ENCODE results near the gene PLK5. TPM values are rescaled to one million over a fixed set of nuclear protein-coding genes. Genes with fewer than 3 reads are reported as not detected.

Gene PLK5
- total RNA-seq, 1 donor from 2014 or later: 0.38 TPM

DNA sequence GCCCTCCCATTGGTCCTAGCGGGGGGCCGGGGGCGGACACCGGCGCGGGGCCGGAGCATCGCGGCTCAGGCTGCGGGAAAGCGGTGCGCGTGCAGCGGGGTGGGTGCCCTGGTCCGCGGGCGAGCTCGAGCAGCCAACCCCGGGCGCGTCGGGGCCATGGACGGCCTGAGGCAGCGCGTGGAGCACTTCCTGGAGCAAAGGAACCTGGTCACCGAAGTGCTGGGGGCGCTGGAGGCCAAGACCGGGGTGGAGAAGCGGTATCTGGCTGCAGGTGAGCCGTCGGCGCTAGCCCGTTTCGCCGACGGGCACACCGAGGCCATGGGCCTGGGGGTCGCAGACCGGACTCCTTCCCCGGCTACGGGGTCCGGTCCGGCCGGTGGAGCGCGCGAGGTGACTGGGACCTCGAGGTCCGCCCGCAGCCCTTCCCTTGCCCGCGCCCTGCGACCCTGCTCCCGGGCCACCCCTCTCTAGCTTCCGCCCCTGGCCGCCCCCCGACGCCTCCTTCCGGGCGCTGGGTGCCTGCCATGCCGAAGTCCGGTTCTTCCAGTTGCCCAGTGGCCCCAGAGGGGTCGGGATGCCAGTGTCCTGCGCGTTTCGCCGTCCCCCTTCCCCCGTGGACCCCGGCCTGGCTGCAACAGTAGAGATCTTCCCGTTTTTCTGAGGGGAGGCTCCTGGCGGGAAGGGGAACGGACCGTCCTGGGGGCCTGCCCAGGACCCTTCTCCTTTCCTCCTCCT is 32.6 kb upstream of the PLK5 start, which contains the start of gene REEP6:
Gene REEP6, plus strand, starts transcription at position 68 of the 735 bp plus-strand sequence. Its CDS starts 89 bp downstream, at position 157.
- H3K27ac Mint-ChIP-seq: peak within 1 kb of the TSS; percentile 91
- H3K4me1 Mint-ChIP-seq: peaks cover 12% of the 10 kb centered on the region
- DNase-seq (ENCODE audit: low spot score in 2 of 2, unreplicated experiment in 2 of 2): peak in 1 of 2 experiments; percentile 18
- TF ChIP-seq, protein P1, sequence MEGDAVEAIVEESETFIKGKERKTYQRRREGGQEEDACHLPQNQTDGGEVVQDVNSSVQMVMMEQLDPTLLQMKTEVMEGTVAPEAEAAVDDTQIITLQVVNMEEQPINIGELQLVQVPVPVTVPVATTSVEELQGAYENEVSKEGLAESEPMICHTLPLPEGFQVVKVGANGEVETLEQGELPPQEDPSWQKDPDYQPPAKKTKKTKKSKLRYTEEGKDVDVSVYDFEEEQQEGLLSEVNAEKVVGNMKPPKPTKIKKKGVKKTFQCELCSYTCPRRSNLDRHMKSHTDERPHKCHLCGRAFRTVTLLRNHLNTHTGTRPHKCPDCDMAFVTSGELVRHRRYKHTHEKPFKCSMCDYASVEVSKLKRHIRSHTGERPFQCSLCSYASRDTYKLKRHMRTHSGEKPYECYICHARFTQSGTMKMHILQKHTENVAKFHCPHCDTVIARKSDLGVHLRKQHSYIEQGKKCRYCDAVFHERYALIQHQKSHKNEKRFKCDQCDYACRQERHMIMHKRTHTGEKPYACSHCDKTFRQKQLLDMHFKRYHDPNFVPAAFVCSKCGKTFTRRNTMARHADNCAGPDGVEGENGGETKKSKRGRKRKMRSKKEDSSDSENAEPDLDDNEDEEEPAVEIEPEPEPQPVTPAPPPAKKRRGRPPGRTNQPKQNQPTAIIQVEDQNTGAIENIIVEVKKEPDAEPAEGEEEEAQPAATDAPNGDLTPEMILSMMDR (IDR thresholded peaks at IDR 0.05; ENCODE audit: unreplicated experiment): no peak
- H3K9me3 Mint-ChIP-seq: no peaks in the 10 kb centered on the region
- H3K36me3 Mint-ChIP-seq: no peaks in the 10 kb centered on the region
- H3K4me3 Mint-ChIP-seq: peak within 1 kb of the TSS; percentile 83
- H3K27me3 Mint-ChIP-seq (ENCODE audit: low read depth): peaks cover 26% of the 10 kb centered on the region

DNA sequence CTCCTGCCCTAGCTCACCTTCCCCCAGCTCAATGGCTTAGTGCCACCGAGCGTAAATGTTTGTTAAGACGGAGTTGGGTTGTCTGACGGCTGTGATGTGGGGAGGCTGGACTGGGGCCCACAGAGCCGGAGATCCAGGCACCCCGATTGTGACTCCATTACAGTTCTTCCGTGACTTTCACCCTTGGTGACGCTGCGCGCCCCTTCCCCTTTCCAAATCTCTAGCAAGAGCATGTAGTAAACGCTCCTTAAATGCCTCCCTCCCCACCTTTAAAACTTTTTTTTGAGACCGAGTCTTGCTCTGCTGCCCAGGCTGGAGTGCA is 32.1 kb upstream of the PLK5 start:
- Mint-ChIP-seq H3K36me3 (no peaks in the 10 kb centered on the region), H3K27ac (no peak overlapping the region), H3K4me3 (peak overlapping the region; percentile 57), H3K27me3 (ENCODE audit: low read depth) (peaks cover 29% of the 10 kb centered on the region), H3K9me3 (no peaks in the 10 kb centered on the region), H3K4me1 (peaks cover 15% of the 10 kb centered on the region)
- DNase-seq (ENCODE audit: low spot score in 2 of 2, unreplicated experiment in 2 of 2): no peak
- TF ChIP-seq, protein P1 (IDR thresholded peaks at IDR 0.05; ENCODE audit: unreplicated experiment): no peak

DNA sequence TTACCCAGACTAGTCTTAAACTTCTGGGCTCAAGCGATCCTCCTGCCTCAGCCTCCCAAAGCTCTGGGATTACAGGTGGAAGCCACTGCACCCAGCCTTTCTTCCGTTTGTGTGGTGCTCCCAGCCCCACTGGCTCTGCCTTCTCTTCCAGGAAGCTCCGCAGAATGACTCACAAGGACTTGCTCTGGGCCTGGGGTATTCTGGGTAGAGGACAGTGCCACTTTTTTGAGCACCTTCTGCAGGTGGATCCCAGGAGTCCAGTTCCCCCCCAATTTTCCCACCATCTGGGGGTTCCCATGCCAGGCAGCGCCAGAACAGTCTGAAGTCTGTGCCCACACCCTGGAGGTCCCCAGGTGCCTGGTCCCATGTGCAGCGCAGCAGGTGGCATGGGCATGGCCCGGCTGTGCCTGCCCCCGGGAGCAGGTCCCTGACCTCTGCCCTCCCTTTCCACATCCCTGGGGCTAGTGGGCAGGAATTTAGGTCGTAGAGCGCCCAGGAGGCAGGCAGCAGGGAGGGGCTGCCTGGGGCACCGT is 31.3 kb upstream of the PLK5 start:
- Mint-ChIP-seq H3K27ac (no peak overlapping the region), H3K4me1 (peaks cover 15% of the 10 kb centered on the region), H3K4me3 (peak overlapping the region; percentile 57), H3K27me3 (ENCODE audit: low read depth) (peaks cover 31% of the 10 kb centered on the region), H3K36me3 (no peaks in the 10 kb centered on the region), H3K9me3 (no peaks in the 10 kb centered on the region)
- TF ChIP-seq, protein P1 (IDR thresholded peaks at IDR 0.05; ENCODE audit: unreplicated experiment): no peak
- no peak for DNase-seq (ENCODE audit: low spot score in 2 of 2, unreplicated experiment in 2 of 2)

DNA sequence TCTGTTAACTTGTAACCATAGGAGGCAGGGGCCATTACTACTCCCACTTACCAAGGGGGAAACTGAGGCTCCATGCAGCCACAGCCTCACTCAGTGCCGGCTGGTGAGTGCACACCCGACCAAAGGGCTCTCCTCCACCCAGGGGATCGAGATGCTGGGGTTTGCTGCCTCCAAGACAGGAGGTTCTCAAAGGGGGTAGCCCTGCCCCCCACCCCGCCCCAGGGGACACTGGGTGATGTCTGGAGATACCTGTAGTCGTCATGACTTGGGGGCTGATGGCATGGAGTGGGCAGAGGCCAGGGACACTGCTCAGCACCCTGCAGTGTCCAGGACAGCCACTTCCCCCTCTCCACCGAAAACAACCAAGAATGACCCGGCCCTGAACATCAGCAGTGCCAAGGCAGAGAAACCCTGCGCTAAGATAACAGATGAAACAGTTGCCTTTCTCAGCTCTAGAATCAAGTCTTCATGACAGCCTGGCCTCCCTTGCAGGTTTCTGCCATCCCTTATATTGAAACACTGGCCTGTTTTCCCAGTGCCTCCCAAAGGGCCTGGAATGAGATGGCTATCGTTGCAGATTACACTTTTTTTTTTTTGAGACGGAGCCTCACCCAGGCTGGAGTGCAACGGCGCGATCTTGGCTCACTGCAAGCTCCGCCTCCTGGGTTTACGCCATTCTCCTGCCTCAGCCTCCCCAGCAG is 29.6 kb upstream of the PLK5 start:
- H3K36me3 Mint-ChIP-seq: no peaks in the 10 kb centered on the region
- TF ChIP-seq, protein P1 (IDR thresholded peaks at IDR 0.05; ENCODE audit: unreplicated experiment): no peak
- peaks cover 14% of the 10 kb centered on the region for H3K4me1 Mint-ChIP-seq
- no peak for DNase-seq (ENCODE audit: low spot score in 2 of 2, unreplicated experiment in 2 of 2)
- peaks cover 31% of the 10 kb centered on the region for H3K27me3 Mint-ChIP-seq (ENCODE audit: low read depth)
- no peak overlapping the region for H3K4me3 Mint-ChIP-seq
- no peak overlapping the region for H3K27ac Mint-ChIP-seq
- H3K9me3 Mint-ChIP-seq: no peaks in the 10 kb centered on the region

DNA sequence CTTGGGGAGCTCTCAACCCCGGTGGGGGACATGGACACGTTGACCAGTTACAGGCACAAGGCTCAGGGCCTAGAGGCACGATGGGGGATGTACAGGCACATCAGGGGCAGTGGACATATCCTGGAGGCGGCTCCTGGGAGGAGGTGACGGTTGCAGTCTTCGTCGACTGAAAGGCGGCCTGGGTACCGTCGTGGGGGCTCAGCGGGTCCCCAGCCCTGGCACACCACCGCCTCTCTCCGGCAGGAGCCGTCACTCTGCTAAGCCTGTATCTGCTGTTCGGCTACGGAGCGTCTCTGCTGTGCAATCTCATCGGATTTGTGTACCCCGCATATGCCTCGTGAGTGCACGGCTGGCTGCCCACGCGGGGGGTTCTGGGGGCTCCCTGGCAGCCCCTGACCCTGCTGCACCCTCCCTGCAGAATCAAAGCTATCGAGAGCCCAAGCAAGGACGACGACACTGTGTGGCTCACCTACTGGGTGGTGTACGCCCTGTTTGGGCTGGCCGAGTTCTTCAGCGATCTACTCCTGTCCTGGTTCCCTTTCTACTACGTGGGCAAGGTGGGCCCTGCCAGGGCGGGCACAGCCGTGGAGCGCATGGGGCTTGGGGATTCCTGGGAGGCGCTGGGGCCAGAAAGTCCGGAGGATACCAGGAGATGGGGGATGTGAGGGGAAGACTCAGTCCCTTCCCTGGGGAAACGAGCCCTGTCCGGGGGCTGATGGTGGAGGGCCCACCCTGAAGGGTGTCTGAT is 28.7 kb upstream of the PLK5 start:
- no peak for DNase-seq (ENCODE audit: low spot score in 2 of 2, unreplicated experiment in 2 of 2)
- H3K27me3 Mint-ChIP-seq (ENCODE audit: low read depth): peaks cover 31% of the 10 kb centered on the region

More for the DNA sequence above, 28.7 kb upstream of the PLK5 start:
- H3K9me3 Mint-ChIP-seq: no peaks in the 10 kb centered on the region
- TF ChIP-seq, protein P1 (IDR thresholded peaks at IDR 0.05; ENCODE audit: unreplicated experiment): no peak
- no peak overlapping the region for H3K4me3 Mint-ChIP-seq
- no peaks in the 10 kb centered on the region for H3K36me3 Mint-ChIP-seq
- H3K4me1 Mint-ChIP-seq: peaks cover 9% of the 10 kb centered on the region
- no peak overlapping the region for H3K27ac Mint-ChIP-seq
